Neural progenitor cell (in vitro differentiated cells): ENCODE measurements around the gene PPARA.

ENCODE experiments used
- EZH2 ChIP-seq: fragments of 200-600 bp; sonication (generic); IDR thresholded peaks from 2 replicates; pipeline ENCODE4 v1.6.1; 2017; ENCODE audit warnings: antibody characterized with exemption, mild to moderate bottlenecking, moderate library complexity
- EZH2phosphoT487 ChIP-seq: fragments of 200-600 bp; sonication (generic); IDR thresholded peaks from 2 replicates; pipeline ENCODE4 v1.6.1; 2017; ENCODE audit warnings: antibody characterized with exemption
- TF ChIP-seq, protein P1 (sequence below): fragments of 200-600 bp; sonication (generic); IDR thresholded peaks from 2 replicates; pipeline ENCODE4 v1.5.1; 2017; ENCODE audit warnings: antibody characterized with exemption, mild to moderate bottlenecking

DNA sequence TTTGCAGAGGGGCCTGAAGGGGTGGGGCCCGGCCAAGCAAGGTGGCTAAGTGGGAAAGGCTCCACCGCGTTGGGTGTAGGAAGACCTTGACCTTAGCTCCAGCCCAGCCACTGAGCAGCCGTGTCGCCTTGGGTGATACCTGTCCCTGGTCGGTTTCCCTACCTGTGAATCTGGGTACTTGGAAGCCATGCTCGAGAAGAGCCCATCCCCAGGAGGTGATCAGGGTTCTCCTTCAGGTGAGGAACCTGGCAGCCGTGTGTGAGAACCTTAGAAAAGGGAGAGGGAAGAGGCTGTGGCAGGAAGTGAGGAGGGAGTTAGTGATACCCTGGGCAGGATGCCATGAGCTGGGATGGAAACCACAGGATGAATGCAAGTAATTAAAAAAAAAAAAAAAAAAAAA, 21.6 kb downstream of the PPARA start:
- TF ChIP-seq, protein P1, sequence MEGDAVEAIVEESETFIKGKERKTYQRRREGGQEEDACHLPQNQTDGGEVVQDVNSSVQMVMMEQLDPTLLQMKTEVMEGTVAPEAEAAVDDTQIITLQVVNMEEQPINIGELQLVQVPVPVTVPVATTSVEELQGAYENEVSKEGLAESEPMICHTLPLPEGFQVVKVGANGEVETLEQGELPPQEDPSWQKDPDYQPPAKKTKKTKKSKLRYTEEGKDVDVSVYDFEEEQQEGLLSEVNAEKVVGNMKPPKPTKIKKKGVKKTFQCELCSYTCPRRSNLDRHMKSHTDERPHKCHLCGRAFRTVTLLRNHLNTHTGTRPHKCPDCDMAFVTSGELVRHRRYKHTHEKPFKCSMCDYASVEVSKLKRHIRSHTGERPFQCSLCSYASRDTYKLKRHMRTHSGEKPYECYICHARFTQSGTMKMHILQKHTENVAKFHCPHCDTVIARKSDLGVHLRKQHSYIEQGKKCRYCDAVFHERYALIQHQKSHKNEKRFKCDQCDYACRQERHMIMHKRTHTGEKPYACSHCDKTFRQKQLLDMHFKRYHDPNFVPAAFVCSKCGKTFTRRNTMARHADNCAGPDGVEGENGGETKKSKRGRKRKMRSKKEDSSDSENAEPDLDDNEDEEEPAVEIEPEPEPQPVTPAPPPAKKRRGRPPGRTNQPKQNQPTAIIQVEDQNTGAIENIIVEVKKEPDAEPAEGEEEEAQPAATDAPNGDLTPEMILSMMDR, result no peak
- no peak for TF ChIP-seq EZH2
- no peak for TF ChIP-seq EZH2phosphoT487
